Subcutaneous adipose tissue (tissue), 4 donors: ENCODE data around the gene MEGF11. TPM values are rescaled to one million over a fixed set of nuclear protein-coding genes. Genes with fewer than 3 reads are reported as not detected.

Source experiments
- total RNA-seq, 4 donors: library from RNA; depleted of rRNA; stranded (reverse); fragments of >200 nt; gene quantifications; one replicate each; pipeline ENCODE4 v1.1.0, GENCODE V29; 2016
- TF ChIP-seq, protein P1 (sequence below): fragments of 450-650 bp; IDR thresholded peaks from one replicate; pipeline ENCODE4 v1.5.1; 2016; ENCODE audit warnings: low read depth, mild to moderate bottlenecking, control low read depth, antibody characterized with exemption, moderate library complexity

The MEGF11 gene
- total RNA-seq, 4 donors from 2014 or later, result not detected

DNA sequence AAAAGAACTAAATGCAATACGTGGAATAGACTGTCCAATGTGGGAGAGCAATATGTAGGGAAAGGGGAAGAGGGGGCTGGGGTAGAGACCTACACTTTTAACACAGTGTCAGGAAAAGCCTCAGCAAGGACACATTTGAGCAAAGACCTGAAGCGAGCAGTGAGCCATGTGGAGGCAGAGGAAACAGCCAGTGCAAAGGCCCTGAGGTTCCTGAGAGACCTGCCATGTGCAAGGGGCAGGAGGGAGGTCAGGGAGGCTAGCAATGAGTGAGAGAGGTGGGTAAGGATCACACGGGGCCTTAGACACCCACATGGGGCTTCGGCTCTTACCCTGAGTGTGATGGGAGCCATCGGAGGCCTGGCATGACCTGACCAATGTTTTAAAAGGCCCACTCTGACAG is 203.3 kb downstream of the MEGF11 start:
- TF ChIP-seq, protein P1, sequence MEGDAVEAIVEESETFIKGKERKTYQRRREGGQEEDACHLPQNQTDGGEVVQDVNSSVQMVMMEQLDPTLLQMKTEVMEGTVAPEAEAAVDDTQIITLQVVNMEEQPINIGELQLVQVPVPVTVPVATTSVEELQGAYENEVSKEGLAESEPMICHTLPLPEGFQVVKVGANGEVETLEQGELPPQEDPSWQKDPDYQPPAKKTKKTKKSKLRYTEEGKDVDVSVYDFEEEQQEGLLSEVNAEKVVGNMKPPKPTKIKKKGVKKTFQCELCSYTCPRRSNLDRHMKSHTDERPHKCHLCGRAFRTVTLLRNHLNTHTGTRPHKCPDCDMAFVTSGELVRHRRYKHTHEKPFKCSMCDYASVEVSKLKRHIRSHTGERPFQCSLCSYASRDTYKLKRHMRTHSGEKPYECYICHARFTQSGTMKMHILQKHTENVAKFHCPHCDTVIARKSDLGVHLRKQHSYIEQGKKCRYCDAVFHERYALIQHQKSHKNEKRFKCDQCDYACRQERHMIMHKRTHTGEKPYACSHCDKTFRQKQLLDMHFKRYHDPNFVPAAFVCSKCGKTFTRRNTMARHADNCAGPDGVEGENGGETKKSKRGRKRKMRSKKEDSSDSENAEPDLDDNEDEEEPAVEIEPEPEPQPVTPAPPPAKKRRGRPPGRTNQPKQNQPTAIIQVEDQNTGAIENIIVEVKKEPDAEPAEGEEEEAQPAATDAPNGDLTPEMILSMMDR, result no peak

DNA sequence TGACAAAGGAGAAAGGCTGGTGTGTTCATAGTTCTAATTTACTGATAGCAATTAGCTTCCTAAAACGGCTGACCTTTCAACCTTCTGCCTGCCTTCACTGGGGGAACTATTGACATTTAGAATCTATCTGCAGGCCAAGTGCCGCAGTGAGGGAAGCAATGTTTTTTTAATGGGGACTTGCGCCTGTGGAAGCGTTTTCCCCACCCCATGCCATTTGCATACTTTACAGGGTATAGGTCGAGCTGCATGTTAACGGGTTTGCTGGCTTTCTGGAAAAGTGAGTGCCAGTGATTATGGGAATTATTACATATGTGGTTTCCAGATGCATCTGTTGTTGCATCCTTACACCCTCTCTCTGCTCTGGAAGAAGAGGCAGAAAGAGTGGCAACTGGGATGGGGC is 204.2 kb downstream of the MEGF11 start:
- TF ChIP-seq, protein P1, result no peak

DNA sequence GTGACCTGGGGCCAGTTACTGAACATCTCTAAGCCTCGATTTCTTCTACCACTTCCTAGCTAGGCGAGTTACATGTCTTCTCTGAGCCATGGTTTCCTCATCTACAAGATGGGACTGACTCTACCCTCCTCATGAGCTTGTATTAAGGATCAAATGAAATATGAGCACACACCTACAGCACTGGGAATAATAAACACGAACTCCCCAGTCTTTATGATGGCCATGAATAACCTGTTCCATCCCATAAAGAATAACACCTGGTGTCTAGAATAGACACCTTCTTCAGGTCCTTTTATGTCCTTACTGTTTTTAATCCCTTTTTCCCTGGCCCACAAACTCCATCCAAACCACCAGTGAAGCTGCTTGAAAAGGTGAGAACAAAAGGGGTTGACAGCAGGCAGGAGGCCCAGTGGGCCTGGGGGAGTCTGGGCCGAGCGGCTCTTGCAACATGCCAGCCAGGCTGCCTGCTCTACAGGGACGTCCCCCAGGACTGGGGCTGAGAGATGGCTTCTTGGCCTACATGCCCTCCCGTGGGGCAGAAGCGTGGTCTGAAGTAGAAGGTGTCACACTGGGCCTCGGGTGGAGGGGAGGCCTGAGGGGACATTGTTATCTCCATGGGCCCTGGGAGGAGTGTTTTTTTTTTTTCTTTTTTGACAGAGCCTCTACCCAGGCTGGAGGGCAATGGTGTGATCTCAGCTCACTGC is 206.1 kb downstream of the MEGF11 start:
- TF ChIP-seq, protein P1, result no peak

DNA sequence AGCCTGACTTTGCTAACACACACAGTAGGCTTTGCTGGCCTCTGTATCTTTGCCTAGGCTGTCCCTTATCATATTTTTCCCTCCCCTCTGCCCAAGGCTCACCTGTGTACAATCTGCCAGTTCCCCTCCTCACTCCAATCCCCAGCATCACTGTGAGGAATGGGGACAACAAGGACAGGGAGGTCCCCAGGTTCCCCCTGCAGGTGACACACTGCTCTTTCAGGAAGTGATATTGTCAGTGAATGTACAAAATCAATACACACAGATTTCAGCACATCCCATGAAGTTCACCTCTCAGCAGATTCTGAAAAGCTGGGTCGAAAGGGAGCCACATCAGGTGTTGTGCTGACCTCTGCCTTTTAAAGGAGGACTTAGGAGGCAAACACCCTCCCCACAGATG is 206.8 kb downstream of the MEGF11 start:
- TF ChIP-seq, protein P1, result no peak

DNA sequence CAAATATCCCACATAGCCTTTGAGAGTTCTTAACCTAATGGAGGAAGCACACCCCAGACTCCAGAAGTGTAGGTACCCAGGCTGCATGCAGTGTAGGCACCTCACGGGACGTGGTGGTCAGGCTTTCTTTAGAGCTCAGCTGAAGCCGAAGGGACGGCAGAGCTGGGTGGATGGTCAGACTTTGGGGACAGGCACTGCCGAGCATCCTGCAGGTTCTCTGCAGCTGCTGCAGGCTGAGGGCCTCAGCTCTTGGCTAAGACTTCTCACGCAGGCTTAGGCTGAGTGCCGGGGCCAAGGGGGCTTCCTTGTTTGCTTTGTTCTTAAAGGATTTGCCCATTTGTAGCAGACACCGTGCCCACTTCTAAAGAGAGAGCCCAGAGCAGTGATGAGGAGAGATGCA is 207.2 kb downstream of the MEGF11 start:
- TF ChIP-seq, protein P1, result no peak

DNA sequence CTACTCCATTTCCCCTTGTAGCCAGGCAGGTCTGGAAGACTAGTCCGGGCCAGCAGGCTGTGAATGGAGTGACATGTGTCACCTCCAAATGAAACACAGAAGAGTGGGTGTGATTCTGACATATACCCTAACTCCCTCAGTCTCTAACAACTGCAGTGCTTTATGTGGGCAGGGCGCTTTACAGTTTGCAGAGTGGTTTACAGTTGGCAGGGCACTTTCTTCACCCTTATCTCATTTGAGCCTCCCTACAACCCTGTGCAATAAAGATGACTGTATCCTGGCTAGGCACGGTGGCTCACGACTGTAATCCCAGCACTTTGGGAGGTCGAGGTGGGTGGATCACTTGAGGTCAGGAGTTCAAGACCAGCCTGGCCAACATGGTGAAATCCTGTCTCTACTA is 208.0 kb downstream of the MEGF11 start:
- TF ChIP-seq, protein P1, result no peak

DNA sequence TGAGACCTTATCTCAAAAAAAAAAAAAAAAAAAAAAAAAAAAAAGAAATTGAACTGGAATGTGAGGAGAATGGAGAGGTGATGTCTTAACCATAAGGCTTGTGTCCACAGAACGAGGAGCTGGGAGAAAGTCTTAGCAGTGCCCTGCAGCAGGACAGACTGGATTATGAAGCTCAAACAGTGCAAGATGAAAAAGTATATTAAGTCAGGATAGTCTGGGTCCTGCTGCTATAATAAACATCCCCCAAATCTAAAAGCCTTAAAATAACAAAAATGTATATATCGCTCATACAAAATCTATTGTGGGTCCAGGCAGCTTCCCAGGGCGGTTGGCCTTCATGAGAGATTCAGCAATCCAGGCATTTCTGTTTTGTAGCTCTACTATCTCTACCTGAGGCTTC is 208.7 kb downstream of the MEGF11 start:
- TF ChIP-seq, protein P1, result no peak
